HepG2 (cell line): ENCODE data around the gene STK11. TPM values are rescaled to one million over a fixed set of nuclear protein-coding genes. Genes with fewer than 3 reads are reported as not detected.

Experiments used
- ATAC-seq: fragments of 200-7000 bp; cut with Tn5 transposase; 3 replicates; pipeline ENCODE4 v1.9.1; 2020; ENCODE audit warnings: mild to moderate bottlenecking, moderate library complexity
- BruUV-seq: library from RNA; stranded (reverse); fragments of 400-500 nt; replicated peaks from 2 replicates; lab custom pipeline; 2021; lab: Mats Ljungman, UMichigan
- CTCF ChIA-PET: fragments of 300-600 bp; formaldehyde crosslinking; extraction: SDS; loops from one replicate; lab custom pipeline; 2021; ENCODE audit warnings: low total read pairs, inconsistent platforms, low intra/inter-chr PET ratio; lab: Yijun Ruan, JAX
- POLR2A ChIA-PET: fragments of 350-600 bp; sonication (Branson Sonifier 250); formaldehyde crosslinking; loops from one replicate; lab custom pipeline; 2020; ENCODE audit warnings: antibody characterized with exemption, inconsistent platforms; lab: Yijun Ruan, JAX
- DNase-seq: peaks from one replicate; pipeline ENCODE4 v3.0.0-alpha.2; 2015; ENCODE audit warnings: low spot score
- FAIRE-seq: peaks from 3 replicates; lab custom pipeline; 2011; peaks lifted over from hg19 to GRCh38; lab: Jason Lieb, UNC
- H2AFZ ChIP-seq: one replicate; pipeline ENCODE4 v1.6.1; 2011; ENCODE audit warnings: low read length, inconsistent platforms
- H3K27ac ChIP-seq: fragments of 300-600 bp; 3 replicates; pipeline ENCODE4 v1.8.0; 2011; ENCODE audit warnings: mixed run types, mild to moderate bottlenecking, mixed read lengths, low read length, inconsistent platforms; ENCODE audit not compliant: insufficient read depth; ENCODE audit errors: extremely low read length
- H3K27me3 ChIP-seq, 2 experiments: fragments of 200-600 bp in 1 of 2; 2 replicates in 1 of 2; 3 replicates in 1 of 2; pipeline versions ENCODE4 v1.6.0 to v1.8.0; 2011; ENCODE audit warnings: low read length in 2 of 2, mild to moderate bottlenecking in 2 of 2, moderate library complexity in 2 of 2, inconsistent platforms in 1 of 2; ENCODE audit not compliant: insufficient read depth in 2 of 2, control insufficient read depth in 1 of 2
- H3K36me3 ChIP-seq, 2 experiments: fragments of 200-600 bp in 1 of 2; replicated peaks in 1 of 2; 2 replicates in 1 of 2; 3 replicates in 1 of 2; pipeline versions ENCODE4 v1.5.1 to v1.8.0; 2011; ENCODE audit warnings: low read length in 2 of 2, inconsistent platforms in 1 of 2; ENCODE audit not compliant: insufficient read depth in 2 of 2, control insufficient read depth in 1 of 2
- H3K4me1 ChIP-seq: 2 replicates; pipeline ENCODE4 v1.5.1; 2012; ENCODE audit warnings: low read length, inconsistent platforms; ENCODE audit not compliant: insufficient read depth
- H3K4me2 ChIP-seq: 2 replicates; pipeline ENCODE4 v1.6.0; 2011; ENCODE audit warnings: low read depth, low read length, inconsistent platforms
- H3K4me3 ChIP-seq, 3 experiments: fragments of 200-600 bp in 1 of 3; sonication (generic), shearing (Covaris generic) in 1 of 3; replicated peaks in 1 of 3; 2 replicates each; pipeline ENCODE4 v1.5.1; 2011 to 2016; ENCODE audit warnings: low read length in 3 of 3, inconsistent platforms in 2 of 3, low read depth in 2 of 3, mild to moderate bottlenecking in 2 of 3, control low read depth in 1 of 3, mixed read lengths in 1 of 3; ENCODE audit not compliant: insufficient read depth in 1 of 3
- H3K79me2 ChIP-seq: one replicate; pipeline ENCODE4 v1.6.1; 2011; ENCODE audit warnings: low read length, inconsistent platforms; ENCODE audit not compliant: insufficient read depth
- H3K9ac ChIP-seq: 2 replicates; pipeline ENCODE4 v1.6.0; 2011; ENCODE audit warnings: mild to moderate bottlenecking, low read depth, low read length, inconsistent platforms; ENCODE audit not compliant: insufficient read depth
- H3K9me3 ChIP-seq: 2 replicates; pipeline ENCODE4 v1.5.1; 2012; ENCODE audit warnings: mild to moderate bottlenecking, low read length
- H4K20me1 ChIP-seq: 2 replicates; pipeline ENCODE4 v1.6.0; 2011; ENCODE audit warnings: inconsistent platforms, mild to moderate bottlenecking, low read length, moderate library complexity; ENCODE audit not compliant: insufficient read depth
- CREM ChIP-seq, 2 experiments: sonication (generic) in 1 of 2; formaldehyde crosslinking in 1 of 2; IDR thresholded peaks; 2 replicates each; pipeline versions ENCODE4 v1.4.0 to v1.6.1; 2016 to 2020; ENCODE audit warnings: antibody characterized with exemption in 1 of 2, mild to moderate bottlenecking in 1 of 2, missing genetic modification reagents in 1 of 2
- THAP9 ChIP-seq: sonication (generic); formaldehyde crosslinking; IDR thresholded peaks from 2 replicates; pipeline ENCODE4; 2020; ENCODE audit warnings: missing genetic modification reagents, mild to moderate bottlenecking, borderline replicate concordance
- ZNF318 ChIP-seq: sonication (generic); formaldehyde crosslinking; IDR thresholded peaks from 2 replicates; pipeline ENCODE4 v1.4.0; 2020; ENCODE audit warnings: mild to moderate bottlenecking, missing genetic modification reagents
- ZNF687 ChIP-seq: sonication (generic); formaldehyde crosslinking; IDR thresholded peaks from 2 replicates; pipeline ENCODE4 v1.5.1; 2020; ENCODE audit warnings: mild to moderate bottlenecking, missing genetic modification reagents, moderate library complexity
- WGBS: methylation state at CpG from one replicate; pipeline ENCODE4 v1.1.6; 2017; ENCODE audit warnings: low lambda C conversion rate; 5-methylcytosine and 5-hydroxymethylcytosine counted together
- in situ Hi-C: cut with HindIII; loops from 2 replicates; pipeline ENCODE4 v1.10.0; 2017; ENCODE audit warnings: low pct_unique_long_range_greater_than_20kb; ENCODE audit not compliant: extremely low pct_ligation_motif_present
- intact Hi-C: fragments of 100-400 bp; cut with micrococcal nuclease; formaldehyde crosslinking; loops from one replicate; pipeline ENCODE4 v1.10.0; 2022; ENCODE audit not compliant: unreplicated experiment
- polyA plus RNA-seq, 8 experiments: library from polyadenylated mRNA; depleted of rRNA in 3 of 8; stranded (reverse) in 7 of 8; unstranded in 1 of 8; fragments of >200 nt; fragmentation: Illumina TruSeq in 4 of 8; extraction: Trizol in 4 of 8; gene quantifications; 2 replicates each; pipeline versions ENCODE4 v1.2.1 to v1.2.3, GENCODE V29; 2011 to 2016; ENCODE audit warnings: low read depth in 4 of 8, missing spikeins in 1 of 8, mixed read lengths in 1 of 8; ENCODE audit not compliant: insufficient read depth in 1 of 8
- total RNA-seq, 5 experiments: library from RNA; depleted of rRNA; stranded (reverse); fragments of >200 nt; fragmentation: Illumina TruSeq; extraction: Trizol; gene quantifications; 2 replicates each; pipeline ENCODE4 v1.2.3, GENCODE V29; 2016; ENCODE audit warnings: low read depth in 1 of 5

Gene STK11
- total and polyA plus RNA-seq, 2 of the 13 experiments (the other 11 are each of a cell fraction or from before 2014, with no cell fraction given) = 27.5 to 43.6 TPM

GRCh38 chr19:1159864-1160595, 45.5 kb upstream of the STK11 start (continued):
- TF ChIP-seq THAP9 (CRISPR knock-in tag) (no peak), ZNF687 (CRISPR knock-in tag) (0 out of 2 replicates have a peak, but pooled peaks have one; percentile 18)
- TF ChIP-seq, all 625 proteins: peak for 4

- Histone ChIP-seq H4K20me1 (0 out of 2 replicates have a peak, but pooled peaks cover 5% of the 10 kb centered on the region), H3K9ac (no peak overlapping the region), H3K27me3 (no peaks in the 10 kb centered on the region), H3K79me2 (peaks cover 7% of the 10 kb centered on the region), H3K36me3 (no peaks in the 10 kb centered on the region; a peak in 1 of 5 replicates), H3K9me3 (no peaks in the 10 kb centered on the region), H3K4me3 (no peak overlapping the region), H2AFZ (no peak overlapping the region), H3K27ac (no peak overlapping the region), H3K4me1 (peaks cover 4% of the 10 kb centered on the region; the same call in 1 of the 2 replicates), H3K4me2 (no peak overlapping the region)
- 77% methylated on average over 13 of the region's 18 CpGs for WGBS
- in situ Hi-C loops = no loop called here
- DNase-seq (no peak), FAIRE-seq (no peak), ATAC-seq (no peak)
- ChIA-PET CTCF (no interaction called here), POLR2A (no interaction called here)
- intact Hi-C loops = no loop called here
- BruUV-seq = no TSS peak
- TF ChIP-seq CREM (IDR thresholded peaks at IDR 0.05) = no peak
- TF ChIP-seq CREM (CRISPR knock-in tag; IDR thresholded peaks at IDR 0.05) = no peak
- no peak for TF ChIP-seq ZNF318
These were observed 43.9 kb upstream of the STK11 start for GRCh38 chr19:1161716-1162115.
